H1 (cell line): ENCODE data around the gene DAPK1. TPM values are rescaled to one million over a fixed set of nuclear protein-coding genes. Genes with fewer than 3 reads are reported as not detected.

Experiments
- CTCF ChIA-PET: fragments of 300-600 bp; sonication (Branson Sonifier 250); formaldehyde crosslinking; loops from one replicate; lab custom pipeline; 2021; ENCODE audit not compliant: partially characterized antibody; lab: Charles Lee
- POLR2A ChIA-PET: fragments of 300-600 bp; sonication (Branson Sonifier 250); formaldehyde crosslinking; loops from one replicate; lab custom pipeline; 2021; ENCODE audit warnings: inconsistent platforms; ENCODE audit not compliant: partially characterized antibody; lab: Charles Lee
- DNase-seq, 2 experiments: peaks; one replicate each; pipeline versions ENCODE4 v3.0.0 to v3.0.0-alpha.2; 2010 to 2022; ENCODE audit warnings: low spot score in 2 of 2, low read depth in 1 of 2, mixed read lengths in 1 of 2
- FAIRE-seq: peaks from 2 replicates; lab custom pipeline; 2011; peaks lifted over from hg19 to GRCh38; lab: Jason Lieb, UNC
- H2AFZ ChIP-seq: 2 replicates; pipeline ENCODE4 v1.8.1; 2012; ENCODE audit warnings: low read length, inconsistent platforms
- H2AK5ac ChIP-seq: 2 replicates; pipeline ENCODE4 v1.6.1; 2013; ENCODE audit warnings: low read depth, low read length
- H2BK120ac ChIP-seq: replicated peaks from 2 replicates; pipeline ENCODE3; 2013; ENCODE audit warnings: low read depth, low read length, inconsistent platforms
- H2BK12ac ChIP-seq: 2 replicates; pipeline ENCODE4 v1.6.1; 2013; ENCODE audit warnings: low read depth, low read length
- H2BK15ac ChIP-seq: 2 replicates; pipeline ENCODE4 v1.6.1; 2013; ENCODE audit warnings: low read length
- H2BK20ac ChIP-seq: 2 replicates; pipeline ENCODE4 v1.6.1; 2013; ENCODE audit warnings: low read length
- H2BK5ac ChIP-seq: 2 replicates; pipeline ENCODE4 v1.6.1; 2013; ENCODE audit warnings: low read depth, low read length
- H3K14ac ChIP-seq: 2 replicates; pipeline ENCODE4 v1.6.1; 2013; ENCODE audit warnings: inconsistent platforms; ENCODE audit not compliant: insufficient read length
- H3K18ac ChIP-seq: 2 replicates; pipeline ENCODE4 v1.6.1; 2013; ENCODE audit warnings: low read length; ENCODE audit errors: extremely low read depth
- H3K23ac ChIP-seq: 2 replicates; pipeline ENCODE4 v1.6.1; 2013; ENCODE audit warnings: inconsistent platforms; ENCODE audit not compliant: insufficient read length
- H3K23me2 ChIP-seq: 2 replicates; pipeline ENCODE4 v1.6.1; 2013; ENCODE audit warnings: low read depth, low read length
- H3K27ac ChIP-seq: 2 replicates; pipeline ENCODE4 v1.6.1; 2011; ENCODE audit warnings: low read depth, low read length, inconsistent platforms
- H3K27me3 ChIP-seq, 4 experiments: replicated peaks in 1 of 4; 1 replicate in 1 of 4; 2 replicates in 3 of 4; pipeline versions ENCODE4 v1.6.1 to v1.8.1; 2011 to 2013; ENCODE audit warnings: low read length in 3 of 4, mild to moderate bottlenecking in 3 of 4, inconsistent platforms in 2 of 4, mixed read lengths in 2 of 4, moderate library complexity in 1 of 4; ENCODE audit not compliant: control insufficient read depth in 3 of 4, insufficient read depth in 3 of 4; ENCODE audit errors: extremely low read depth in 1 of 4
- H3K36me3 ChIP-seq, 4 experiments: 2 replicates each; pipeline versions ENCODE4 v1.6.1 to v1.8.1; 2011 to 2013; ENCODE audit warnings: mild to moderate bottlenecking in 4 of 4, low read length in 3 of 4, moderate library complexity in 2 of 4, control low read depth in 1 of 4, inconsistent platforms in 1 of 4; ENCODE audit not compliant: insufficient read depth in 4 of 4, control insufficient read depth in 2 of 4
- H3K4ac ChIP-seq: replicated peaks from 2 replicates; pipeline ENCODE3; 2013; ENCODE audit warnings: low read length, low read depth, mixed read lengths, inconsistent platforms; ENCODE audit not compliant: insufficient read length
- H3K4me1 ChIP-seq, 4 experiments: replicated peaks in 1 of 4; 1 replicate in 1 of 4; 2 replicates in 3 of 4; pipeline versions ENCODE4 v1.6.1 to v1.8.1; 2011 to 2013; ENCODE audit warnings: low read length in 3 of 4, inconsistent platforms in 2 of 4, mixed read lengths in 1 of 4; ENCODE audit not compliant: insufficient read depth in 4 of 4, control insufficient read depth in 3 of 4
- H3K4me2 ChIP-seq, 2 experiments: 2 replicates each; pipeline versions ENCODE4 v1.6.1 to v1.8.1; 2011 to 2013; ENCODE audit warnings: low read depth in 2 of 2, low read length in 2 of 2, control low read depth in 1 of 2, inconsistent platforms in 1 of 2, mild to moderate bottlenecking in 1 of 2; ENCODE audit not compliant: insufficient read depth in 1 of 2
- H3K4me3 ChIP-seq, 4 experiments: fragments of 200-600, 300-600 bp in 1 of 4; sonication (generic), shearing (Covaris generic), sonication (Bioruptor Twin) in 1 of 4; 2 replicates each; pipeline versions ENCODE4 v1.5.1 to v1.8.1; 2011 to 2016; ENCODE audit warnings: low read length in 4 of 4, low read depth in 3 of 4, control low read depth in 2 of 4, inconsistent platforms in 2 of 4, mild to moderate bottlenecking in 2 of 4, mixed read lengths in 1 of 4, moderate library complexity in 1 of 4; ENCODE audit not compliant: insufficient read depth in 2 of 4; ENCODE audit errors: extremely low read depth in 1 of 4
- H3K56ac ChIP-seq: replicated peaks from 2 replicates; pipeline ENCODE3; 2013; ENCODE audit warnings: low read depth, mild to moderate bottlenecking, mixed read lengths, low read length, inconsistent platforms; ENCODE audit not compliant: insufficient read length
- H3K79me1 ChIP-seq: 2 replicates; pipeline ENCODE4 v1.6.1; 2013; ENCODE audit warnings: low read depth, low read length, control low read depth
- H3K79me2 ChIP-seq, 2 experiments: 2 replicates each; pipeline versions ENCODE4 v1.6.1 to v1.8.1; 2012 to 2013; ENCODE audit warnings: low read length in 2 of 2, mild to moderate bottlenecking in 2 of 2, inconsistent platforms in 1 of 2; ENCODE audit not compliant: insufficient read depth in 2 of 2, control insufficient read depth in 1 of 2
- H3K9ac ChIP-seq, 4 experiments: replicated peaks in 1 of 4; 1 replicate in 1 of 4; 2 replicates in 3 of 4; pipeline versions ENCODE4 v1.6.1 to v1.8.1; 2011 to 2013; ENCODE audit warnings: low read depth in 3 of 4, low read length in 3 of 4, control low read depth in 2 of 4, mild to moderate bottlenecking in 2 of 4, moderate library complexity in 2 of 4, inconsistent platforms in 1 of 4; ENCODE audit errors: extremely low read depth in 1 of 4
- H3K9me3 ChIP-seq, 2 experiments: 2 replicates each; pipeline versions ENCODE4 v1.6.1 to v1.8.1; 2012 to 2013; ENCODE audit warnings: mild to moderate bottlenecking in 2 of 2, moderate library complexity in 2 of 2, control low read depth in 1 of 2, inconsistent platforms in 1 of 2, low read depth in 1 of 2, low read length in 1 of 2, mixed read lengths in 1 of 2; ENCODE audit not compliant: insufficient read depth in 2 of 2
- H4K20me1 ChIP-seq, 2 experiments: replicated peaks in 1 of 2; 2 replicates each; pipeline versions ENCODE3 to v1.8.1; 2011 to 2013; ENCODE audit warnings: inconsistent platforms in 2 of 2, low read length in 2 of 2, mild to moderate bottlenecking in 1 of 2; ENCODE audit not compliant: insufficient read depth in 2 of 2, control insufficient read depth in 1 of 2
- H4K5ac ChIP-seq: 2 replicates; pipeline ENCODE4 v1.6.1; 2013; ENCODE audit warnings: low read length, low read depth, mixed read lengths, inconsistent platforms; ENCODE audit not compliant: insufficient read length
- H4K8ac ChIP-seq: 2 replicates; pipeline ENCODE4 v1.8.0; 2013; ENCODE audit warnings: mild to moderate bottlenecking, moderate library complexity, low read length, inconsistent platforms; ENCODE audit not compliant: insufficient read depth; ENCODE audit errors: extremely low read depth
- H4K91ac ChIP-seq: replicated peaks from 2 replicates; pipeline ENCODE3; 2013; ENCODE audit warnings: low read length, mixed read lengths, inconsistent platforms; ENCODE audit not compliant: insufficient read length
- POLR2AphosphoS5 ChIP-seq: IDR thresholded peaks from 2 replicates; pipeline ENCODE4 v1.6.1; 2011; ENCODE audit warnings: low read depth, low read length
- RBBP5 ChIP-seq: IDR thresholded peaks from 2 replicates; pipeline ENCODE4 v1.7.1; 2012; ENCODE audit warnings: low read depth, mild to moderate bottlenecking, inconsistent platforms, low read length, moderate library complexity, borderline replicate concordance
- WGBS, 2 experiments: shearing (Covaris generic) in 1 of 2; methylation state at CpG; one replicate each; pipeline versions ENCODE4 v1.1.6 to v1.1.7; 2013 to 2015; ENCODE audit warnings: low lambda C conversion rate in 2 of 2, mixed read lengths in 2 of 2, inconsistent platforms in 1 of 2, low coverage in 1 of 2, missing lambda C conversion rate in 1 of 2; ENCODE audit not compliant: insufficient replicate concordance in 2 of 2, insufficient coverage in 1 of 2, insufficient read length in 1 of 2; ENCODE audit errors: extremely low coverage in 1 of 2, missing lambda C conversion rate in 1 of 2; 5-methylcytosine and 5-hydroxymethylcytosine counted together
- polyA plus RNA-seq, 7 experiments: library from polyadenylated mRNA; depleted of rRNA in 3 of 7; stranded (reverse) in 5 of 7; unstranded in 2 of 7; fragments of >200 nt in 5 of 7; fragments of 200-250 nt in 2 of 7; gene quantifications; 1 replicate in 5 of 7; 2 replicates in 1 of 7; 4 replicates in 1 of 7; pipeline versions ENCODE4 v1.2.1 to v1.2.3, GENCODE V29; 2011 to 2013; ENCODE audit warnings: missing spikeins in 2 of 7, mixed read lengths in 2 of 7
- total RNA-seq: library from RNA; stranded (reverse); fragmentation: NEBNext Ultra II Directional; extraction: Animal tissue kit (Norgen Biotek cat#: 25700); gene quantifications from 2 replicates; pipeline ENCODE4 v1.2.1, GENCODE V29; 2021

DAPK1 gene
- total and polyA plus RNA-seq, 2 of the 8 experiments (the other 6 are each of a cell fraction or from before 2014, with no cell fraction given) = 62.4 to 131 TPM

DNA sequence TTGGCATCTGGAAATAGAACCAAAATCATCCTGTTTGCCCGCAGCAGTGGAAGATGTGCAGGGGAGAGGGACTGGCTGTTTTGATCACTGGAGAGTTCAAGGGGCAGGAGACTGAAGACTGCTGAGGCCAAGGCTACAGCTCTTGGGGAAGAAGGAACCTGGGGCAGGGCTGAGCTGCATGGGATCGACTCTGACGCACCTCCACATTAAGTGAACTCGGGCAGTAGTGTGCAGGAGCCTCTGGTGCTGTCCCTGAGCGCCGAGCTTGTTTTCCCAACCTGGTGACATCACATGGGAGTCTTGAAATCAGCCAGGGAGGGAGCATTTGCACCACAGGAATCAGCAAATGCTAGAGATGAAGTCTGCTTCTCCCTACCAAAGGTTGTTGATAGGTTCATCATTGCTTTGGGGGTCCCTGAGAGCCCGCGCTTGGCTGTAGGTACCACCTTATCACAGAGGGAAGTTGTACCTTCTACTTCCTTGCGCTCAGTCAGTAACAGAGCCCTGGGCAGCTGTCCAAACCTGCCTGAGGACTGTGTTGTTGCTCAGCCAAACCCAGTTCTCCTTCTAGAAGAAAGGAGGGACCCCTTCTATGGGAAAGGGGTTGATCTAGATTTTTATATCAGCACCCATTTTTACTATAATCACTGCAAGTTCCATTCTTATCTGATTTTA lies 175.9 kb downstream of the DAPK1 start:
- Histone ChIP-seq H3K14ac (no peak overlapping the region), H3K56ac (no peak overlapping the region), H3K9me3 (no peaks in the 10 kb centered on the region), H2BK12ac (no peak overlapping the region), H2BK5ac (no peak overlapping the region), H4K20me1 (peaks cover 0 to 4% of the 10 kb centered on the region in 2 experiments), H3K4ac (no peak overlapping the region), H3K36me3 (peaks cover 2 to 20% (median 10%) of the 10 kb centered on the region in 4 experiments; a peak in 7 of 8 replicates), H3K27me3 (no peaks in the 10 kb centered on the region), H3K23me2 (no peaks in the 10 kb centered on the region), H3K9ac (no peak overlapping the region), H3K18ac (no peak overlapping the region), H2BK20ac (no peak overlapping the region), H4K91ac (no peak overlapping the region), H3K23ac (no peak overlapping the region), H3K79me1 (peaks cover 2% of the 10 kb centered on the region; the same call in 1 of the 2 replicates), H2BK15ac (no peak overlapping the region), H3K4me3 (no peak overlapping the region), H3K79me2 (no peaks in the 10 kb centered on the region), H2AK5ac (no peak overlapping the region), H4K8ac (no peak overlapping the region), H4K5ac (no peak overlapping the region), H3K27ac (no peak overlapping the region), H2AFZ (no peak overlapping the region), H3K4me1 (no peaks in the 10 kb centered on the region), H2BK120ac (no peak overlapping the region), H3K4me2 (no peak overlapping the region)
- ChIA-PET CTCF (interaction anchor here (1.2 to 2.4 kb wide), 2 partner anchors 11 to 138 kb away, joined by 3 to 10 read pairs; no protein-coding TSS in a partner anchor), POLR2A (no interaction called here)
- 89% methylated on average over 9 of the region's 9 CpGs; no CpG with 5 or more reads in 1 of the 2 experiments for WGBS, 2 experiments
- TF ChIP-seq POLR2AphosphoS5 (0 out of 2 replicates have a peak, but pooled peaks have one; percentile 30), RBBP5 (no peak)
- DNase-seq (peak in 1 of 2 experiments; percentile 20), FAIRE-seq (no peak)
